Measurements from ENCODE around the gene ZNF493.

ZNF493 gene

GRCh38 chr19:21362291-21362690 lies 34.6 kb upstream of the ZNF493 start:
- 0 out of 2 replicates have a peak, but pooled peaks cover 7% of the 10 kb centered on the region for H3K9me3 ChIP-seq (ENCODE audit: low read length)
- H3K4me3 ChIP-seq (ENCODE audit: low read depth, low read length, poor library complexity, severe bottlenecking) = no peak overlapping the region
- H3K36me3 ChIP-seq (ENCODE audit: insufficient read depth, low read length) = peaks cover 71% of the 10 kb centered on the region
- H3K9ac ChIP-seq (ENCODE audit: low read length) = no peak overlapping the region
- H4K20me1 ChIP-seq (ENCODE audit: insufficient read depth, low read length) = no peaks in the 10 kb centered on the region
- H3K9me2 ChIP-seq (ENCODE audit: low read depth, low read length) = no peaks in the 10 kb centered on the region
- H2AFZ ChIP-seq (ENCODE audit: low read length) = no peak overlapping the region
- H3K4me2 ChIP-seq (ENCODE audit: low read length) = no peak overlapping the region
- H3K27me3 ChIP-seq (ENCODE audit: insufficient read depth, low read length) = no peaks in the 10 kb centered on the region
- TF ChIP-seq EZH2 (IDR thresholded peaks at IDR 0.05; ENCODE audit: borderline replicate concordance, low read length) = no peak
- no peak for TF ChIP-seq CTCF (IDR thresholded peaks at IDR 0.05; ENCODE audit: low read length)
- peaks cover 5% of the 10 kb centered on the region for H3K4me1 ChIP-seq (ENCODE audit: insufficient read depth, low read length, severe bottlenecking)
- H3K27ac ChIP-seq (ENCODE audit: low read depth, low read length, poor library complexity, severe bottlenecking) = no peak overlapping the region
- H3K79me2 ChIP-seq (ENCODE audit: insufficient read depth, low read length) = peaks cover 8% of the 10 kb centered on the region; the same call in 1 of the 2 replicates
- H3F3A ChIP-seq (ENCODE audit: insufficient read depth, low read length) = no peaks in the 10 kb centered on the region

GRCh38 chr19:21383980-21384582 lies 12.9 kb upstream of the ZNF493 start:
- no peak overlapping the region for H3K9ac ChIP-seq (ENCODE audit: low read length)
- no peak overlapping the region for H2AFZ ChIP-seq (ENCODE audit: low read length)
- H3K4me2 ChIP-seq (ENCODE audit: low read length) = no peak overlapping the region
- no peaks in the 10 kb centered on the region for H3F3A ChIP-seq (ENCODE audit: insufficient read depth, low read length)
- H3K36me3 ChIP-seq (ENCODE audit: insufficient read depth, low read length) = peaks cover 16% of the 10 kb centered on the region
- H3K27ac ChIP-seq (ENCODE audit: low read depth, low read length, poor library complexity, severe bottlenecking) = no peak overlapping the region
- no peaks in the 10 kb centered on the region for H4K20me1 ChIP-seq (ENCODE audit: insufficient read depth, low read length)
- H3K79me2 ChIP-seq (ENCODE audit: insufficient read depth, low read length) = no peaks in the 10 kb centered on the region
- no peaks in the 10 kb centered on the region for H3K9me2 ChIP-seq (ENCODE audit: low read depth, low read length)
- H3K9me3 ChIP-seq (ENCODE audit: low read length) = peaks cover 25% of the 10 kb centered on the region
- no peaks in the 10 kb centered on the region for H3K4me1 ChIP-seq (ENCODE audit: insufficient read depth, low read length, severe bottlenecking)
- H3K27me3 ChIP-seq (ENCODE audit: insufficient read depth, low read length) = no peaks in the 10 kb centered on the region
- H3K4me3 ChIP-seq (ENCODE audit: low read depth, low read length, poor library complexity, severe bottlenecking) = no peak overlapping the region
- TF ChIP-seq EZH2 (IDR thresholded peaks at IDR 0.05; ENCODE audit: borderline replicate concordance, low read length) (no peak), CTCF (IDR thresholded peaks at IDR 0.05; ENCODE audit: low read length) (no peak)

- no peak overlapping the region for H3K4me2 ChIP-seq (ENCODE audit: low read length)
- H2AFZ ChIP-seq (ENCODE audit: low read length) = peak overlapping the region; percentile 27; the same call in 1 of the 2 replicates
These were observed 812 bp upstream of the ZNF493 start for GRCh38 chr19:21396121-21396520.

More at GRCh38 chr19:21396121-21396520, 812 bp upstream of the ZNF493 start:
- Histone ChIP-seq H3K9ac (ENCODE audit: low read length) (no peak overlapping the region), H4K20me1 (ENCODE audit: insufficient read depth, low read length) (no peaks in the 10 kb centered on the region), H3K9me3 (ENCODE audit: low read length) (peaks cover 12% of the 10 kb centered on the region), H3K4me1 (ENCODE audit: insufficient read depth, low read length, severe bottlenecking) (peaks cover 10% of the 10 kb centered on the region), H3K9me2 (ENCODE audit: low read depth, low read length) (no peaks in the 10 kb centered on the region), H3K4me3 (ENCODE audit: low read depth, low read length, poor library complexity, severe bottlenecking) (no peak overlapping the region), H3F3A (ENCODE audit: insufficient read depth, low read length) (no peaks in the 10 kb centered on the region), H3K36me3 (ENCODE audit: insufficient read depth, low read length) (peaks cover 30% of the 10 kb centered on the region), H3K79me2 (ENCODE audit: insufficient read depth, low read length) (peaks cover 12% of the 10 kb centered on the region), H3K27me3 (ENCODE audit: insufficient read depth, low read length) (no peaks in the 10 kb centered on the region), H3K27ac (ENCODE audit: low read depth, low read length, poor library complexity, severe bottlenecking) (no peak overlapping the region)
- TF ChIP-seq CTCF (IDR thresholded peaks at IDR 0.05; ENCODE audit: low read length) = no peak
- no peak for TF ChIP-seq EZH2 (IDR thresholded peaks at IDR 0.05; ENCODE audit: borderline replicate concordance, low read length)

All from OCI-LY1 (cell line).